Measurements from ENCODE around the gene VRK2.

GRCh38 chr2:58202404-58202803 lies 155.8 kb downstream of the VRK2 start:
- TF ChIP-seq CTCF (IDR thresholded peaks at IDR 0.05): no peak
- TF ChIP-seq POLR2A (IDR thresholded peaks at IDR 0.05): no peak
- no peak for TF ChIP-seq EP300 (IDR thresholded peaks at IDR 0.05)
